Tibial artery (tissue), 4 donors: Measurements from ENCODE around the gene IGF2BP2.

Experiments
- DNase-seq, 2 donors: peaks; one replicate each; pipeline ENCODE4 v3.0.0-alpha.2; 2019
- H3K27ac ChIP-seq, 2 donors: fragments of 200-600 bp; sonication (generic) in 1 of 2; 1 replicate in 1 of 2; 2 replicates in 1 of 2; pipeline ENCODE4 v1.5.1; 2018 to 2019; ENCODE audit warnings: mild to moderate bottlenecking in 1 of 2
- H3K27me3 ChIP-seq, 2 donors: fragments of 200-600 bp; sonication (generic) in 1 of 2; one replicate each; pipeline versions ENCODE4 v1.5.1 to v1.6.0; 2016 to 2019
- H3K36me3 ChIP-seq, 3 donors: fragments of 200-600 bp; sonication (generic) in 2 of 3; one replicate each; pipeline ENCODE4 v1.5.1; 2016 to 2019; ENCODE audit warnings: mild to moderate bottlenecking in 2 of 3
- H3K4me1 ChIP-seq, 4 donors: fragments of 200-600 bp; sonication (generic) in 2 of 4; 1 replicate in 3 of 4; 2 replicates in 1 of 4; pipeline ENCODE4 v1.5.1; 2016 to 2019
- H3K4me3 ChIP-seq, 2 donors: fragments of 200-600 bp; sonication (generic) in 1 of 2; 1 replicate in 1 of 2; 2 replicates in 1 of 2; pipeline ENCODE4 v1.5.1; 2018 to 2019; ENCODE audit warnings: mild to moderate bottlenecking in 2 of 2
- H3K9me3 ChIP-seq, 3 donors: fragments of 200-600 bp; sonication (generic) in 1 of 3; one replicate each; pipeline ENCODE4 v1.5.1; 2016 to 2019
- intact Hi-C: fragments of 100-400 bp; cut with DNase I; formaldehyde crosslinking; loops from one replicate; pipeline ENCODE4 v1.15.0; 2023; ENCODE audit warnings: low total_unique reads
- TF ChIP-seq, protein P1 (sequence below), 2 experiments: fragments of 200-600 bp in 1 of 2; fragments of 450-650 bp in 1 of 2; IDR thresholded peaks; one replicate each; pipeline ENCODE4 v1.5.1; 2017 to 2019; ENCODE audit warnings: antibody characterized with exemption in 2 of 2, mild to moderate bottlenecking in 1 of 2, moderate library complexity in 1 of 2

The IGF2BP2 gene

DNA sequence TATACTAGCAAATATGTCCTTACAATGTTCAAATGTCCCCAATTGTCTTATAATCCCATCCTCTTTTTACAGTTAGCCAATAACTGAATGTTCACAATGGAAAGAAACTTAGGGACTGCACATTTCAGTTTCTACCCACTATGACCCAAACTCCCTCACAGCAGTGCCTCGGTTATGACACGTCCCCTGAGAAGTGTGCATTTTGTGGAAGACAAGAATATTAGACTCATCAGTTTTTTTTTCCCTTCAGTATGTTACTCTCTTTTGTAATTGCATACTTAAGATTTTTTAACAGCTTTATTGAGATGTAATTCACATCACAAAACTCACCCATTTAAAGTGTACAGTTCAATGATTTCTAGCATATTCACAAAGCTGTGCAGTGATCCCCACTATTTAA, 64.8 kb downstream of the IGF2BP2 start:
- Histone ChIP-seq H3K27me3 (peaks cover 0 to 11% of the 10 kb centered on the region in 2 donors), H3K36me3 (peaks cover 0 to 5% (median 0%) of the 10 kb centered on the region in 3 donors), H3K4me1 (peaks cover 0 to 13% (median 5%) of the 10 kb centered on the region in 4 donors), H3K9me3 (peaks cover 0 to 4% (median 0%) of the 10 kb centered on the region in 3 donors), H3K27ac (no peak overlapping the region), H3K4me3 (peak overlapping the region in 1 of 2 donors; percentile 20)
- intact Hi-C loops, result no loop called here
- TF ChIP-seq, protein P1, sequence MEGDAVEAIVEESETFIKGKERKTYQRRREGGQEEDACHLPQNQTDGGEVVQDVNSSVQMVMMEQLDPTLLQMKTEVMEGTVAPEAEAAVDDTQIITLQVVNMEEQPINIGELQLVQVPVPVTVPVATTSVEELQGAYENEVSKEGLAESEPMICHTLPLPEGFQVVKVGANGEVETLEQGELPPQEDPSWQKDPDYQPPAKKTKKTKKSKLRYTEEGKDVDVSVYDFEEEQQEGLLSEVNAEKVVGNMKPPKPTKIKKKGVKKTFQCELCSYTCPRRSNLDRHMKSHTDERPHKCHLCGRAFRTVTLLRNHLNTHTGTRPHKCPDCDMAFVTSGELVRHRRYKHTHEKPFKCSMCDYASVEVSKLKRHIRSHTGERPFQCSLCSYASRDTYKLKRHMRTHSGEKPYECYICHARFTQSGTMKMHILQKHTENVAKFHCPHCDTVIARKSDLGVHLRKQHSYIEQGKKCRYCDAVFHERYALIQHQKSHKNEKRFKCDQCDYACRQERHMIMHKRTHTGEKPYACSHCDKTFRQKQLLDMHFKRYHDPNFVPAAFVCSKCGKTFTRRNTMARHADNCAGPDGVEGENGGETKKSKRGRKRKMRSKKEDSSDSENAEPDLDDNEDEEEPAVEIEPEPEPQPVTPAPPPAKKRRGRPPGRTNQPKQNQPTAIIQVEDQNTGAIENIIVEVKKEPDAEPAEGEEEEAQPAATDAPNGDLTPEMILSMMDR (IDR thresholded peaks at IDR 0.05), result no peak
- no peak for DNase-seq

DNA sequence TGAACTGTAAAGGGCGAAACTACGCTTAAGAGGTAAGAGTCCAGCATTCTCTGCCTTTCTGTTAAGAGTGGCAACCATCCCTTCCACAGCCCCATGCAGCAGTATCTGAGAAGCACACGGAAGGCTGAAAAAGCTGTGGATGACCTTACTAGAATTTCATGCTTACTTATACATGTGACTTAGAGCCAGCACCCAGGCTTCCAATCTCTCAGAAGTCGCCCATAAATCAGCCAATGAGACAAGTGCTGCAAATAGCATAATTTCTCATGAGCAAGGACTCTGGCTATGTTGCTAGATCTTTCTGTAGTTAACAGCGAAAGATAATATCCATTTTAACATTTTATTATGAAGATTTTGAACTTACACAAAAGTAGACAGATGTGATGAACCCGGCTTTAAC, 65.3 kb downstream of the IGF2BP2 start:
- no peak overlapping the region for H3K27ac ChIP-seq
- TF ChIP-seq, protein P1 (IDR thresholded peaks at IDR 0.05), result no peak
- DNase-seq, result no peak
- H3K4me3 ChIP-seq, result no peak overlapping the region
- intact Hi-C loops, result no loop called here
- H3K36me3 ChIP-seq, result peaks cover 0 to 7% (median 0%) of the 10 kb centered on the region in 3 donors
- H3K4me1 ChIP-seq, result peaks cover 0 to 7% (median 2%) of the 10 kb centered on the region in 4 donors
- peaks cover 0 to 8% (median 0%) of the 10 kb centered on the region in 3 donors for H3K9me3 ChIP-seq
- H3K27me3 ChIP-seq, result peaks cover 0 to 11% of the 10 kb centered on the region in 2 donors

DNA sequence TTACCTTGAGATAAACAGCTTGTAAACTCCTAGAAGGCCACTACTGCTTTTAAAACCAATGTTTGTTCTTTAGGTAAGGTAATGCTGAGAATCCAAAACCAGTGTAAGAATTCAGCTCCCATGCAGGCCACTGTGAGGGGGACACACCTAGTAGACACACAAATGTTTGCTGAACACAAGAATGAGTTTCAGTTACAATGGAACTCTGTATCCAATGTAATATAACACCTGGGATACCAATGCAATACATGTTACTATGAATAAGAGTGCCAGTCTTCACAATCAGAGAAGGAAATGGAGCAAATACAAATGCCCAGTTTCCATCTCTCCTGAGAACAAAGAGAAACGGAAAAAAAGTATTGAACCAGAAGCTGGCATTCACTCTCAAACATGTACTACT, 65.9 kb downstream of the IGF2BP2 start:
- TF ChIP-seq, protein P1 (IDR thresholded peaks at IDR 0.05), result no peak
- H3K4me1 ChIP-seq, result peaks cover 0 to under 1% (median 0%) of the 10 kb centered on the region in 4 donors
- peaks cover 0 to 8% (median 0%) of the 10 kb centered on the region in 3 donors for H3K9me3 ChIP-seq
- no peak for DNase-seq
- no peak overlapping the region for H3K4me3 ChIP-seq
- peaks cover 0 to 11% of the 10 kb centered on the region in 2 donors for H3K27me3 ChIP-seq
- no peak overlapping the region for H3K27ac ChIP-seq
- peaks cover 0 to 7% (median 0%) of the 10 kb centered on the region in 3 donors for H3K36me3 ChIP-seq
- intact Hi-C loops, result no loop called here

DNA sequence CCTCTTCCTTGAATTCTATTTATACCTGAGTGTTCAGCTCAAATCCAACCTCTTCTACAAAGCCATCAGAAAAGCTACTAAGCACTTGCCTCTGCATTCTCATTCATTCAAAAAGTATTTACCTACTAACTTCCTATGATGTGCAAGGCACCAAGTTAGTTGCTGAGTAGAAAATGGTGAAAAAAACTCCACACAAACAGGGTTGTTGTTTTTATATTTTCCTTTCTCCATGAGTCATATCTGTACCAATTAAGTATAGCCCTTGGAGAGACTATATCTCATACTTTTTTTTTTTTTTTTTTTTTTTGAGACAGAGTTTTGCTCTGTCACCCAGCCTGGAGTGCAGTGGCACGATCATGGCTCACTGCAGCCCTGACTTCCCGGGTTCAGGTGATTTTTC, 67.7 kb downstream of the IGF2BP2 start:
- H3K4me1 ChIP-seq, result no peaks in the 10 kb centered on the region
- H3K4me3 ChIP-seq, result no peak overlapping the region
- peaks cover 0 to 8% (median 0%) of the 10 kb centered on the region in 3 donors for H3K9me3 ChIP-seq
- TF ChIP-seq, protein P1 (IDR thresholded peaks at IDR 0.05), result no peak
- intact Hi-C loops, result no loop called here
- H3K27me3 ChIP-seq, result peaks cover 0 to 2% of the 10 kb centered on the region in 2 donors
- no peak overlapping the region for H3K27ac ChIP-seq
- peaks cover 0 to 7% (median 0%) of the 10 kb centered on the region in 3 donors for H3K36me3 ChIP-seq
- no peak for DNase-seq

DNA sequence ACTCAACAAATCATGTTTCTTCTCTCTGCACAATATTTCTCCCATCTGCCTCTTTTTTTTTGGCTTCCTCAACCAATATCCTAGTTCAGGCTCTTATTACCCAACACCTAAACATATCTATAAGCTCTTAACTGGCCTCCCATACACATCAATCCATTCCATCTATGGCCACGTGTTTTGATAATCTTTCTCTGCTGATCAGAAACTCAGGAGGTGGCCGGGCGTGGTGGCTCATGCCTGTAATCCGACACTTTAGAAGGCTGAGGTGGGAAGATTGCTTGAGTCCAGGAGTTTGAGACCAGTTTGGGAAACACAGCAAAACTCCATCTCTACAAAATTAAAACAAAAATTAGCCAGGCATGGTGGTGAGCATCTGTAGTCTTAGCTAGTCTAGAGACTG, 68.4 kb downstream of the IGF2BP2 start:
- Histone ChIP-seq H3K27me3 (peaks cover 0 to 2% of the 10 kb centered on the region in 2 donors), H3K27ac (no peak overlapping the region), H3K4me3 (no peak overlapping the region), H3K36me3 (peaks cover 0 to 7% (median 0%) of the 10 kb centered on the region in 3 donors), H3K9me3 (peaks cover 0 to 8% (median 0%) of the 10 kb centered on the region in 3 donors), H3K4me1 (no peaks in the 10 kb centered on the region)
- intact Hi-C loops, result no loop called here
- DNase-seq, result no peak
- TF ChIP-seq, protein P1 (IDR thresholded peaks at IDR 0.05), result no peak

DNA sequence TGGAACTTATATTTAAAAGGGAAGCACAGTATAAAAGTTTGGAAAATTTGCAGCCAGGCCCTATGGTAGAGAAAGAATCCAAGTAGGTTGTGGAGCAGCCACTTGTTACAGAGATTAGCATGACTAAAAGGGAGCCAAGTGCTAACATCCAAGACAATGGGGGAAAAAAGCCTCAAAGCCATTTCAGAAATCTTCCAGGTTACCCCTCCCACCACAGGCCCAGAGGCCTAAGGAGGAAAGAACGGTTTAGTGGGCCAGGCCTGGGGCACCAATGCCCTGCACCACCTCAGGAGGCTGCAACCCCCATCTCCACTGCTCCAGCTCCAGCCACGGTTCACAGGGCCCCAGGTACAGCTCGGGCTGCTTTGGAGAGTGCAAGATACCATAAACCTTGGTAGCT, 69.9 kb downstream of the IGF2BP2 start:
- no peak overlapping the region for H3K4me3 ChIP-seq
- no peak for DNase-seq
- no peaks in the 10 kb centered on the region for H3K4me1 ChIP-seq

More for the DNA sequence above, 69.9 kb downstream of the IGF2BP2 start:
- Histone ChIP-seq H3K27ac (no peak overlapping the region), H3K9me3 (peaks cover 0 to 8% (median 0%) of the 10 kb centered on the region in 3 donors), H3K36me3 (peaks cover 0 to 7% (median 0%) of the 10 kb centered on the region in 3 donors), H3K27me3 (no peaks in the 10 kb centered on the region)
- TF ChIP-seq, protein P1 (IDR thresholded peaks at IDR 0.05), result no peak
- intact Hi-C loops, result no loop called here
